HG03095 (cell line): ENCODE measurements around the gene PPP3CB.

Source experiments
- ATAC-seq: cut with Tn5 transposase; IDR thresholded peaks from one replicate; pipeline ENCODE4 v1.9.1; 2021; ENCODE audit warnings: moderate library complexity; ENCODE audit not compliant: unreplicated experiment

The PPP3CB gene

DNA sequence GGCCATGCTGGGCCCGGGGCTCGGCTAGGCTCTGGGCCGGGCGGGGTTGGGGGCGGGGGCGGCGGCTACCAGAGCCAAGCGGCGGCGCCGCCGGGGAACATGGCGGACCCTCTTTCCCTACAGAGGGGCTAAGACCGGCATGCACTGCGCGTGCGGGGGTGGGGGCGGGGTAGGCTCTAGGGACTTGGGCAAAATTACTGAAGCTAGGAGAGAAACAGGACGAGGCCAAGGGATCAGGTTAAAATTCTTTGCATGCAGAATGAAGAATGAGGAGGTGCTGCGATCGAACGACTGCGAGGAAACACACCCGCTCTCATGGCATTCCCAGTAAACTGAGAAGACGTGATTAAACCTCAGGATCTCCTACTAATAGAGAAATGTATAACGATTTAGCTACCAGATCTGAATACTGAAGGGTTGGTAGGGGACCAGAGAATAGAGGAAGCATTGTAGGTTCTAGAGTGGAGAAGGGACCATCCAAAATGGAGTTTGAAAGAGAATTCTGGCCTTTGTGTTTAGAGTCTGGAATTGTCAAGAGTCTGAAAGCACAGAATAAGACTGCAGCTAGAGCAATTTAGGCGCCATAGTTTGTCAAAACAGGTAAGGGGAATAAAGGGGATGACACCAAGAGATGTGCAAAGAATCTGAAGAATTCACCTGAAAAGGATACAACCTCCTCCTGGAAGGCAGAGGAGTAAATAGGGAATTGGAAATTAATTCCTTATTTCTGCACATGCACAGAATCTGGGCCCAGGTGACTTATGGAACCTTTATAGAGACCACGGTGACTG lies at the start of gene PPP3CB:
Gene PPP3CB (minus strand): TSS at position 141 of the 791 bp plus-strand sequence. CDS start 135 bp downstream, at position 6.
- ATAC-seq, result peak; percentile 44

DNA sequence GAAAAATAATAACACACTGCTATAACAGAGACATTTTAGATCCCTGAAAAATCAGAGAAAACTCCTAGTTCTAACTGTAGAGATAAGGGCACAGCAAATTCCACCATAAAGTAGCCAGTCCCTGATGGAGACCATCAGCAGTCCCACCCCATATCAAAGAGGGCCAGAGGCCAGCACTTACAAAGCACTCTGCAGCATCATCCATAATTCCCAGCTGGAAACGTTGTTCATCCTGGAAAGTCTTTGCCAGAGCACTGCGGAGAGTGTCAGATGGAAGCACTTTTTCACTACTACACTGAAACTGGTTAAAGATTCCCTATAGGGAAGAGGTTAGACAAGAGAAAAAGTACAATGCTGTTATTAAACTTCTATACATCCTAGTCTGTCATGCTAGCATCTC lies 49.5 kb upstream of the PPP3CB start:
- ATAC-seq, result no peak

DNA sequence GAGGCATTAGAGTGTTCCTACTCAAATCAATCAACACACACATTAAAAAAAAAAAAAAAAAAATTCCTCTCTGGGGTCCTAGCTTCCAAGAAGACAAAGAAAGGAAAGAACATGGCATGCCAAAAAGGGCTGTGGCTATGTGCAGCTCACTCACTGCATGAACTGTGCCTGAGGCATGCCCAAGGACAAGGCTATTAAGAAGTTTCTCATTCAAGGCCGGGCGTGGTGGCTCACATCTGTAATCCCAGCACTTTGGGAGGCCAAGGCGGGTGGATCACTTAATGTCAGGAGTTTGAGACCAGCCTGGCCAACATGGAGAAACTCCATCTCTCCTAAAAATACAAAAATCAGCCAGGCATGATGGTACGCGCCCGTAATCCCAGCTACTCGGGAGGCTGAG lies 41.9 kb upstream of the PPP3CB start:
- no peak for ATAC-seq

DNA sequence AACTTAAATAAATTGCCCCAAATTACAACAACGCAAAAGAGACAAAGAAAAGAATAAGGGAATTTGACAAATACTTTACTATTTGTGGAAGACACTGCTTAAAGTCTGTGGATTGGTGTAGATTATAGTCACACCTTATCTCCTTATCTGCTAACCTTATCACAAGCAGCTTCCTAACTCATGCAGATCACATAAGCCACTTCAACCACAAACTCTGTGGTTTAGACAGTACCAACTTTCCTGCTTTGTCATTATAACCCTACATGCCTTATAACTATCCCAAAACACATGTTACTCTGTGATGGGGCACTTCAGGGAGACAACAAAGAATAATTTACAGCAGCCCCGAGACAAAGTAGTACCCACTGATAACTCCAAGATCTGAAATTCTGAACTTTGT lies 41.5 kb upstream of the PPP3CB start:
- ATAC-seq, result no peak

DNA sequence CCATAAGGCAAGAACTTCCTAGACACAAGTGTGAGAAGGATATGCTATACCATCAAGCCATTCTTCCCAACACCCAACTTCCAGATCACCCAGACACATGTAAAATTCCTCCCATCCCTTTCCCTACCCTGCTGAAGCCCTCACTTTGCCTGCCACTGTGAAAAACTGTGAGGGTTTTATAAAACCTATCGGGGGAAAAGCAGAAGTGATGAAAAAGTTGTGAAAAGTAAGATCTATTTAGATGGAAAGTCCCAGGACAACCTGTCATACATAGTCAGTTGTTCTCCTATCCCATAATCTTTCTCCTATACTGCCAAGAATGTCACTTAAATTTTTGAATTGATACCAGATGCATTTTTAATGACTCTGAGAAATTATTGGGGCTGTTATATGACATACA lies 39.0 kb upstream of the PPP3CB start:
- ATAC-seq, result no peak

DNA sequence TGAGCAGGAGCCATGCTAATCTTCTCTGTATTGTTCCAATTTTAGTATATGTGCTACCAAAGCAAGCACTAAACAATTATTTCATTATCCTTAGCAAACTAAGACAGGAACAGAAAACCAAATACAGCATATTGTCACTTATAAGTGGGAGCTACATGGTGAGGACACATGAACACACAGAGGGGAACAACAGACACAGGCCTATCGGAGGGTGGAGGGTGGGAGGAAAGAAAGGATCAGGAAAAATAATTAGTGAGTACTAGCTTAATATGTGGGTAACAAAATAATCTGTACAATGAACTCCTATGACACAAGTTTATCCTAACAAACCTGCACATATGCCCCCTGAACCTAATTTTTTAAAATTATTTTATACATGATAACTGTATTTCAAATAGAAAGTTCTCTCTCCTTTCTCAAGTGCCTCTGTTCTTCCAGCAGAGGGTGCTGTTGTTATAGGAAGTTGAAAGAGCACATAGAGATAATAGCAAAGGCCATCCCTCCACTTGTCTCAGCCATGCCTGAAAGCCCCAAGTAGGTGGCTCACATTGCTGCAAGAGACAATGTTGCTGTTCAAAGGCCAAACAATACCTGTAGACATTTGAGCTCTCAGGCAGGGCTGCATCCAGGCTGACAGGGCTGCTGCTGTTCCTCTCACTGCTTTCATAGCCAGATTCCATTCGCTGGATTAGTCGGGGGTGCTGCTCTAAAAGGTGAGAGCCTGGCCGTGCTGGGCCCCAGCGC lies 33.4 kb upstream of the PPP3CB start:
- no peak for ATAC-seq

DNA sequence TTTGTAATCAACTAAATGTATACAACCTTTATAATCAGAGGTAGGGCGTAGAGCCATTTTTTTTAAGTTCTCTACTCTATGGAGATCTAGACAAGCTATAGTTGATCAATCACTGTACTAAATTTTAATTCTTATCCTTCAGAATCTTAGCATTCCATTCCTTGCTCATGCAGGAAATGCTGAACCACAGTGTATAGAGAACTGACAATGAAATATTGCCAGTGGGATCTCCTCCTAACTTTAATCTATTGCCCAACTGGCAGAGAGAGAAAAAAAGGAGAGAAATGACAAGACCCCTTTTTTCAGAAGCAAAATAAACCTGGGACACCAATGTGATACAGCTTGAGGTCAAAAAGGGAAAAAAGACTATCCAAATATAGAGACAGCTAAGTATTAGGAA lies 26.4 kb upstream of the PPP3CB start:
- no peak for ATAC-seq

DNA sequence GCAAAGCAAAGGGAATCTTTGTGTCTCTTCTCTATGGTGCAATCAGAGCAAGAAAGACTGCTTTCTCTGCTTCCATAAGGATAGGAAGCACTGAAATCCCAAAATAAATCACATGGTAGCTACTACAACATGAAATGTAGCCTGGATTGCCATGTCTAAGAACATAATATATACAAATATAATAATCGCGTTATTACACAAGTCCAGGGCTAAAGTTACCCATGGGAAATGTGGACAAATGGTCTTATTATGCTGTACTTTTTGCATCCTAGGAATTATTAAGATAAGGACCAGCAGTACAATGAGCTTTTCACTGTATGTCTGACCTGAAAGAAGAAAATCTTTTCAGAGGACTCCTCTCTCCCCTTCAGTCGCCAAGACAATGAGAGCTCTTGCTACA lies 23.5 kb upstream of the PPP3CB start:
- ATAC-seq, result no peak

DNA sequence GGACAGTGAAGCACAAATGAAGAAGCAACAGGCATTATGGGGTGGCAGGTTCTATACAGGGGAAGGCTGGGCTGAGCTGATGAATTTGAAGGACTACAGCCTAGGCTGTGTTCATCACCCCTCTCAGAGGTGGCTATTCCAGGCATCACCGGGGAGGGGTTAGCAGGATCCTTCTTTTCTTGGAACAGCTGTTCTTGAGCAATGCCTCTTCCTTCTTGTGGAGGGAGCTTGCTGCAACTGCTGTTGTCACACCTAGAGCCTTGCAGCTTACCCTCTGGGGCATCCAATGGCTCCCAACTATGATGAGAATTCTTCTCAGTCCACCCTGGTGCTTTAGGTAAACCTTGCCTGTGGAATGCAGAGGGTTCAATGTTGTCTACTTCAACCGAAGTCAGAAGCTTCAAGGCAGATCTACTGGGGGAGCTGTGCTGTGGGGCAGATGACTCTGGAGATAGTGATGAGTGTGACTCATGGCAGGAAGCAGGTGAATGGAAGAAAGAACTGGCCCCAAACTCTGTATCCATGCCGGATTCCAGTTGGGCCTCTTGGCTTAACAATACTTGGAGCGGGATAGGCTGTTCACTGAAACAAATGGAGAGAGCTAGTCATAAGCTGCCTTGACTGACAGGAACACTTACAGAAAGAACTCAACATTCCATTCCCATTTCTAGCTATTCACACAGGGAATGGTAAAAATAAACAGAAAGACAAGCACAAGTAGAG lies 21.5 kb upstream of the PPP3CB start:
- no peak for ATAC-seq

DNA sequence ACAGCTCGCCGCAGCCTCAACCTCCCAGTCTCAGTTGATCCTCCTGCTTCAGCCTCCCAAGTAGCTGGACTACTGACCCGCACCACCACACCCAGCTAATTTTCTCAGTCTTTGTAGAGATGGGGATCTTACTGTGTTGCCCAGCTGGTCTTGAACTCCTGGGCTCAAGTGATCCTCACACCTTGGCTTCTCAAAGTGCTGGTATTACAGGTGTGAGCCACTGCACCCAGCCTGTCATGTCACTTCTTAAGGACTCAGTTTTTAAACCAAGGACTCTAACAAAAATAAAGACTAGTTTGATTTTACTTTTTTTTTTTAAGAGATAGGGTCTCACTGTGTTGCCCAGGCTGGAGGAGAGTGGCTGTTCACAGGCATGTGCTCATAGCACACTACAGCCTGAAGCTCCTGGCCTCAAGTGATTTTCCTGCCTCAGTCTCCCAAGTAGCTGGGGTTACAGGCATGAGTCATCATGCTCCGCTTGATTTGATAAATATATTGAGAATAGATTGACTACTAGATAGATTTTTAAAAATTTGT lies 16.5 kb upstream of the PPP3CB start:
- ATAC-seq, result no peak

DNA sequence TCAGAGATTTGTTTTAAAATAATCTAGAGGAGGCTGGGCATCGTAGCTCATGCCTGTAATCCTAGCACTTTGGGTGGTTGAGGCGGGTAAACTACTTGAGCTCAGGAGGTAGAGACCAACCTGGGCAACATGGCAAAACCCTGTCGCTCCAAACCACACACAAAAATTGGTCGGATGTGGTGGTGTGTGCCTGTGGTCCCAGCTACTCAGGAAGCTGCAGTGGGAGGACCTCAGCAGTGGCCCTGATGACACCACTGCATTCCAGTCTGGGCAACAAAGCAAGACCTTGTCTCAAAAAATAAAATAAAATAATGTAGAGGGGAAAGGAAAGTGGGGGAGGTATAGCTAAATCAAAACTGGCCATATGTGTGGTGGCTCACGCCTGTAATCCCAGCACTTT lies 13.9 kb upstream of the PPP3CB start:
- no peak for ATAC-seq

DNA sequence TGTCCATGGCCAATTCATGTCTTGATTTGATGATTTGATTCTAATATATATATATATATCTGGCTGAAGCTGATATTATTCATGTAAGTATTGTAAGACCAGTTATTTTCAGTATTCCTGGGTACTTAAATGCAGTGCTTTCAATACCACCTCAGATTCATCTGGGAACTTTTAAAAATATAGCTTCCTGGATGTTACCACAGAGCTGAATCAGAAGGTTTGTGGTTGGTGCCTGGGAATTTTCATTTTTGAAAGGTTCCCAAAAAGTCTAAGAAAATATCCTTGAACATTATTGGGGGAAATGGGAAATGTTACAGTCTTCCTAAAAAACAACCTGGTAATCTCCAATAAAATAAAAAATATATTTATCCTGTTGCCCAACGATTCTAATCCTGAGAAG lies 10.7 kb upstream of the PPP3CB start:
- ATAC-seq, result no peak

DNA sequence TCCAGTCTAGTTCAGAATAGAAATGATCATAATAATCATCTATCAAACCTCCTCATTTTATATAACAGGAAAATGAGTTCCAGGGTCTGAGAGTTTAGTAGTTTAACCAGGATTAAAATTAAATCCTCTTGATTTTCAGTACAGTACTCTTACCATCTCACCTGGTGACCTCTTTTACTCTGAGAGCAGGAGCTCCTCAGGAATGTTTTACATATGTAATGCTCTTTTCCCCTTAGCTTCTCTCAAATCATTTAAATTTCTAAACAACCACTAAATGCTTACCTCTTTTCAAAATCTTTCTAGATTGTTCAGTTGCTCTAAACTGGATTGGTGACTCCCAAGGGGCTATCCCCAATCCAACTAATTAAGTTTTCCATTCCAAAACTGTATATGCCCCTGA lies 10.2 kb upstream of the PPP3CB start:
- ATAC-seq, result no peak

DNA sequence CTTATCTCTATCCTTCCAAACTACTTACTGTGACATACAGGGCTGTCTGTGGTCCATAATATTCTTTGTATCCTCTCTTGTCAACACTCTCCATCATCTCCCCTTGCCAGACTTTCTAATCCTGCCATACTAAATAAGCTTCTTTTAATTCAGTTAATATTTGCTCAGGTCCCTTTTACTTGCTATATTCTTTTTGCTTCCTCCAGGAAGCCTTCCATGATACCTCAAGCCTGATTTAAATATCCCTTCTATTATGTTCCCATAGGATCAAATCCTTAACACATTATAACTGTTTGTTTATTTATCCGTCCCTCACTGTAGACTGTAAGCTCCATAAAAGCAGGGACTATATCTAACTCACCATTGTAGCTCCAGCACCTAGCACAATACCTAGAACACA lies 7.2 kb upstream of the PPP3CB start:
- ATAC-seq, result no peak

DNA sequence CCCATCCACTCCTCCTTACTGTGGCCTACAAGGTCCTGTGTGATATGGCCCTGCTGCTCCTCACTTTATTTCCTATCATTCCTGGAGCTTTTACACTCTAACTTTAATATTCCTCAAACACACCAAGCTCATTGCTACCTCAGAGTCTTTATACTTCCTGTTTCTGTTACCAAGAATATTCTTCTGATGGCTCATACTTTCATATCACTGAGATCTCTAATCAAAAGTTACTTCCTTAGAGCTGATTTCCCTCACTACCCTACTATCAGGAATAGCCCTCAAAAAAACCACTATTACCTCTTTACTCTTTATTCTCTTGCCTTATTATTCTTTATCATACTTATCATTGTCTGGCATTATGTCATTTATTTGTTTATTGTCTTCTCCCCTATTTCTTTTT lies 5.8 kb upstream of the PPP3CB start:
- ATAC-seq, result no peak

DNA sequence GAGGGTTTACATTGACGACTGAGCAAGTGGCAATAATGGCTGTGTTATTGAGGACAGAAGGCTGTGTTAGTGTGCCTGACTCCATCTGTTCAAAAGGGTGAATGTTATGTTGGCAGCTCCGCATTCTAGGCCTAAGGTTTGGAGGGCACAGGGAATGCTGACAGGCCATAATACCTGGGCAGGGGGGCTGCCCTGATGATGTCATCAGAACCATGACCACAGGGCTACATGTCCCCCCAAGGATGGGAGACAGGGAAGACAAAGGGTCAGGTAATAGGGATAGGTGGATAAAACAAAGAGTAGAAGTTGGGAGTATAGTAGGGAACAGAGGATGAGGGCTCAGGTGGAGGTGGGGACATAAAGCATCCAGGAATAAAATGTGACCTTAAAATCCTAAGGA lies 1.8 kb upstream of the PPP3CB start:
- no peak for ATAC-seq

DNA sequence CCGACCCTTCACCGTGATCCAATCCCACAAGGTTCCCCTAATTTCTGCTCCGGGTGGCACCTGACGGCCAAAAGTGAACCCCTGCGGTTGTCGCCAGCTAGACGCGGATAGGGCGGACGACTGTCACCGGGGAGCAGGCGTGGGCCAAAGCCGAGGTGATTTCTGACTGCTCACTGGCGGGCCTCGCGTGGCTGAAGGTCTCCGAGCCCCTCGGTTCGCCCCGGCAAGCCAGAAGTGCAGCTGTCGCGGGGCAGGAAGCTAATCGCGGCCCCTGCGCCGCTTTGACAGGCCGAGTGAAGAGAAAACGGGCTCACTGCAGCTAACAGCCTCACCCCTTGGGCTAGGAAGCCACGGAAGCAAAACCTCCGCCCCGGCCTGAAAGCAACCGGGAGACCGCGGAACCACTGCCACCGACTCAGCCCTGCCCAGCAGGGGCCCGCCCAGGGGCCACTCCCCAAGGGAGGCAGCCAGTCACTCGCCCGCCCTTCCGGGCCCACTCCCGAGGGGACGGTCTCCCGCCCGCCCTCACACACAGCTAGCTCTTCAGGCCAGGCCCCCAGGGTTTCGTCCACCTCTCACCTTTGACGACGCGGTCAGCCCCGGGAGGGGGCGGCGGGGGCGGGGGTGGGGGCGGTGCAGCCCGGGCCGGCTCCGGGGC lies 469 bp downstream of the PPP3CB start:
- peak; percentile 90 for ATAC-seq

DNA sequence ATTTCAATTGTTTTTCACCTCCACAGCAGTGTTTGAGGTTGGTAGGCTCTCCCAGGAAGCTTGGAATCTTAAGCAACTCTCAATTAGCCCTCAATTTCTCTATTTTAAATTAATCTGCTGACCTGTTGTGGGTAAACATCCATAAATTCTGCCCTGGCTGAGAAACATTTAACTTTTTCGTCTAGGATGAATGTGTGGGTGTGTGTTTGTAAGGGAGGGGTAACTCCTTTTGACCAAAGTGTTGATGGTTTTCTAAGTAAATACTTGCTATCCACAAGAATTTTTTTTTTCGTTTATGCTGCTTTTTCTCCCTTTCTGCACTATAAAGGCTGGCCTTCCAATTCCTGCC lies 973 bp downstream of the PPP3CB start:
- no peak for ATAC-seq

DNA sequence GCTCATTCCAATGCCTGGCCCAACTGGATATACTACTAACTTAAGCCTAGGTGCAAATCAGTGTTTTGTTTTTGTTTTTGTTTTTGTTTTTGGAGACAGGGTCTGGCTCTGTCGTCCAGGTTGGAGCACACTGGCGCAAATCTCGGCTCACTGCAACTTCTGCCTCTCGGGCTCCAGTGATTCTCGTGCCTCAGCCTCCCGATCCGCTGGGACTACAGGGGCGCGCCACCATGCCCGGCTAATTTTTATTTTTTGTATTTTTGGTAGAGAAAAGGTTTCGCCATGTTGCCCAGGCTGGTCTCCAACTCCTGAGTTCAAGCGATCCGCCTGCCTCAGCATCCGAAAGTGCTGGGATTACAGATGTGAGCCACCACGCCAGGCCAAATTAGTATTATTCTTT lies 1.6 kb downstream of the PPP3CB start:
- no peak for ATAC-seq

DNA sequence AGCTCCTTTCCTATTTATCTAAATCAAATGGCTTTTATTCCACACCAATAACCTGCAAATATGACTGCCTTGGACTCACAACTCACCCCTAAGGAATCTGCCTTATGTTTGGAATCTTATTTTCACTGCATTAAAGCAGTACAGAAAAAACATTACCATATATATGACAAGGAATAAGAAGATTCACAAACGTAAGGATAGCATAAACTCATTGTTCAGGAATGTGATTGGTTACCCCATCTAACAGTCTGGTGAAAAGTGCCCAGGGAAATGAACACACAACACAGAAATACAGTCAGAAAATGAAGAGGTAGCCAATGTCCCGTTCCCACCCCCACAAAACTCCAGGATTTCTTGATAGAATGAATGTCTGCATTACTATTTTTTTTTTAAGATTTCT lies 2.0 kb downstream of the PPP3CB start:
- ATAC-seq, result no peak

DNA sequence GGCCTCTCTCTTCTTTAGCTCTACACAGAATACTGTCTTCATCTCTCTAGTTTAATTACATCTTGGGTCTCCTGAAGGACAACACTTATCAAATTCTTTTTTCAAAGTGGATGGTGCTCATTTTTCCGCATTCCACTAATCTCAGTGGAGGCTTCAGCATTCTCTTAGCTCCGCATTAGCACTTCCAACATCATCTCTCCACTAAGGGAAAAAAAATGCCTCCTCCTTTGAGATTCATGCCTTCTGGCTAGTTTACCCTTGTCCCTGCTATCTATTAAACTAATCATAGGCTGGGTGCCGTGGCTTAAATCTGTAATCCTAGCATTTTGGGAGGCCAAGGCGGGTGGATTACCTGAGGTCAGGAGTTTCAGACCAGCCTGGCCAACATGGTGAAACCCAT lies 9.2 kb downstream of the PPP3CB start:
- ATAC-seq, result no peak
